Measurements from ENCODE around the gene GKAP1.

DNA sequence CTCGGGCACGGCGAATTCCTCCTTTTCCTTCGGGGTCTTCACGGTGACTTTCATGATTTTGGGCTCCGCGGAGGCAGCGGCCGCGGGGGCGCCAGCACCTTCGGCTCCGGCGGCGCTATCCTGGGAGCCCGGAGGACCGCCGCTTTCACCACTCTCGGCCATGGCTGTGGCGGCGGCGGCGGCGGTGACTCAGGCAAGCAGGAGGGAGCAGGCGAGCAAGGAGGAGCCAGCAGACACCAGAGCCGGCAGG, 110.1 kb downstream of the GKAP1 start:
- TF ChIP-seq, protein P1, sequence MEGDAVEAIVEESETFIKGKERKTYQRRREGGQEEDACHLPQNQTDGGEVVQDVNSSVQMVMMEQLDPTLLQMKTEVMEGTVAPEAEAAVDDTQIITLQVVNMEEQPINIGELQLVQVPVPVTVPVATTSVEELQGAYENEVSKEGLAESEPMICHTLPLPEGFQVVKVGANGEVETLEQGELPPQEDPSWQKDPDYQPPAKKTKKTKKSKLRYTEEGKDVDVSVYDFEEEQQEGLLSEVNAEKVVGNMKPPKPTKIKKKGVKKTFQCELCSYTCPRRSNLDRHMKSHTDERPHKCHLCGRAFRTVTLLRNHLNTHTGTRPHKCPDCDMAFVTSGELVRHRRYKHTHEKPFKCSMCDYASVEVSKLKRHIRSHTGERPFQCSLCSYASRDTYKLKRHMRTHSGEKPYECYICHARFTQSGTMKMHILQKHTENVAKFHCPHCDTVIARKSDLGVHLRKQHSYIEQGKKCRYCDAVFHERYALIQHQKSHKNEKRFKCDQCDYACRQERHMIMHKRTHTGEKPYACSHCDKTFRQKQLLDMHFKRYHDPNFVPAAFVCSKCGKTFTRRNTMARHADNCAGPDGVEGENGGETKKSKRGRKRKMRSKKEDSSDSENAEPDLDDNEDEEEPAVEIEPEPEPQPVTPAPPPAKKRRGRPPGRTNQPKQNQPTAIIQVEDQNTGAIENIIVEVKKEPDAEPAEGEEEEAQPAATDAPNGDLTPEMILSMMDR (conservative IDR thresholded peaks at IDR 0.05; ENCODE audit: low read length), result no peak
- no peak for TF ChIP-seq EZH2phosphoT487 (IDR thresholded peaks at IDR 0.05; ENCODE audit: borderline replicate concordance, low read depth, low read length)
